Ecto neural progenitor cell (in vitro differentiated cells): Measurements from ENCODE around the gene ARID3A.

Experiments
- DNase-seq: peaks from one replicate; pipeline ENCODE4 v3.0.0-alpha.2; 2018; ENCODE audit warnings: low spot score

Gene ARID3A

GRCh38 chr19:892243-892893 is 33.5 kb upstream of the ARID3A start:
- DNase-seq: no peak

DNA sequence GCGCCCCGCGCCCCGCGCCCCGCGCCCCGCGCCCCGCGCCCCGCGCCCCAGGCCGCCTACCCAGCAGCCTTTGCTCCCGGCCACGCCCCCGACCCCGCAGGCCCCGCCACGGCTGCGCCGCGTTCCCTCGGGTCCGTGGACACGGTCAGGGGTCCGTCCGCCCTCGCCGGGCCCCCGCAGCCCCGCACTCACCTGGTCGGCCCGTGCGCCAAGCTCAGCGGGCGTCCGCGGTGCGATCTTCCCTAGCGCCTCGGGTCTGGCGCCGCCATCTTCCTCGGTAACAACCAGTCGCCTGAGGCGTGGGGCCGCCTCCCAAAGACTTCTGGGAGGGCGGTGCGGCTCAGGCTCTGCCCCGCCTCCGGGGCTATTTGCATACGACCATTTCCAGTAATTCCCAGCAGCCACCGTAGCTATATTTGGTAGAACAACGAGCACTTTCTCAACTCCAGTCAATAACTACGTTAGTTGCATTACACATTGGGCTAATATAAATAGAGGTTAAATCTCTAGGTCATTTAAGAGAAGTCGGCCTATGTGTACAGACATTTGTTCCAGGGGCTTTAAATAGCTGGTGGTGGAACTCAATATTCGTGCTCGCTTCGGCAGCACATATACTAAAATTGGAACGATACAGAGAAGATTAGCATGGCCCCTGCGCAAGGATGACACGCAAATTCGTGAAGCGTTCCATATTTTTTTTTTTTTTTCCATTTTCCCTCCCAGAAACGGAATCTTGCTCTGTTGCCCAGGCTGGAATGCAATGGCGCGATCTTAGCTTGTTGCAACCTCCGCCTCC is 32.7 kb upstream of the ARID3A start, which contains the start of the genes MED16 and RNU6-9:
TSS of gene MED16 (minus strand) at position 294 of the 796 bp plus-strand sequence. CDS start 2,056 bp downstream, outside the sequence.
TSS of gene RNU6-9 (plus strand) at position 591 of the 796 bp plus-strand sequence.
- DNase-seq: peak; percentile 95

DNA sequence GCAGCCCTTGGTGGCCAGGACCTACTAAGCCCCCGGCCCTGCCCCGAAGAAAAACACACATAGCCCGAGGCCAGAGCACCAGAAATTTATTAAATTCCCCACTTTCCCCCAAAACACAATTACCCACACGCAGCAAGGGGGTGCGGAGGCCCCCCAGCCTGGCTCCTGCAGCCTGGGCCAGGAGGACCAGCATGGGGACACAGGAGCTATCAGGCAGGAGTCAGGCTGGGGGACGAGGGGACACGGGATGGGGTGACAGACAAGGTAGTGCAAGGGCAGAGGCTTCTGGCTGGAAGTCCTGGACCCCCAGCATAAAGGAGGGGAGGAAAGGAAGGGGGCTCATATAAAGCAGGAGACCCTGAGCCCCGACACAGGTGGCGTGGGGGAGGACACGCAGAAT is 29.4 kb upstream of the ARID3A start:
- DNase-seq: no peak

GRCh38 chr19:896999-897398 is 28.8 kb upstream of the ARID3A start:
- DNase-seq: no peak

GRCh38 chr19:897442-898039 is 28.3 kb upstream of the ARID3A start:
- DNase-seq: no peak

GRCh38 chr19:898663-899062 is 27.2 kb upstream of the ARID3A start:
- DNase-seq: no peak

GRCh38 chr19:899336-900042 is 26.3 kb upstream of the ARID3A start:
- DNase-seq: no peak

- no peak for DNase-seq
Measured at GRCh38 chr19:900043-900301, 25.9 kb upstream of the ARID3A start.

- no peak for DNase-seq
Measured at GRCh38 chr19:900302-901111, 25.3 kb upstream of the ARID3A start.

DNA sequence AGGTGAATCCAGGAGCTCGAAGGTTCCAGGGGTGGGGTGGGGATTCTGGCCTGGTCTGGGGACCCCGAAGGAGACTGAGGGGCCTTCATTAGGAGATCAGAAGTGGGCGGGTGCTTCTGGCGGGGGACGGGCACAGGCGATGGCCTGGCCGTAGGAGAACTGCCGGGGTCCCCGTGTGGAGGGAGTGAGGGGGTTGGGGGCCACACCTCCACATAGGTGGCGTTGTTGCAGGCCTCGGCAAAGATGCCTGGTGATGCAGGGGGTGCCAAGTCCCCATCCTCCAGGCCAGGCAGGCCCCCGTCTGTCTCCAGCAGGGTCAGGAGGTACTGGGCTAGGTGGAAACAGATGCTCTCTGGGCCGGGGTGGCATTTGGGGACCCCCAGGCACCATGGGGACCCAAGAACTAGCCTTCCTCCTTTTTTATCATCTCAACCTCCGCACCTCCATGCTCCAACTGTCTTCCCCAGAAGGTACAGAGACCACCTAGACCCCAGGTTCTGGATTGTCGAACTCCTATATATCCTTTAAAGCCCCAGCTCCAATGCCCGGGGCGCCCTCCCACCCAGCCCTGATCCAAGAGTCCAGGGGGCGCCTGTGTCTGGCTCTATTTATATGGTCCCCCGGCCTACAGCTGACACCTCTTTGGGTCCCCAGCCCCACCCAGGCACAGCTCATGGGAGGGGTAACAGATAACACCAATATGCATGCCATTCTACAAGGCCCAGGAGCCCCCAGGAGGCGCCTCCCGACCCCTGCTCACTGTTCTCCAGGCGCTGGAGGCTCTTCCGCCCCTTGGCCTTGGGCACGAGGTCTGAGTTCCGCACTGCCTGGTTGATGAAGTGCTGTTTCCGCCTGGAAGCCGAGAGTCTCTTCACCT is 24.4 kb upstream of the ARID3A start:
- no peak for DNase-seq

GRCh38 chr19:902093-902370 is 23.8 kb upstream of the ARID3A start:
- DNase-seq: no peak

DNA sequence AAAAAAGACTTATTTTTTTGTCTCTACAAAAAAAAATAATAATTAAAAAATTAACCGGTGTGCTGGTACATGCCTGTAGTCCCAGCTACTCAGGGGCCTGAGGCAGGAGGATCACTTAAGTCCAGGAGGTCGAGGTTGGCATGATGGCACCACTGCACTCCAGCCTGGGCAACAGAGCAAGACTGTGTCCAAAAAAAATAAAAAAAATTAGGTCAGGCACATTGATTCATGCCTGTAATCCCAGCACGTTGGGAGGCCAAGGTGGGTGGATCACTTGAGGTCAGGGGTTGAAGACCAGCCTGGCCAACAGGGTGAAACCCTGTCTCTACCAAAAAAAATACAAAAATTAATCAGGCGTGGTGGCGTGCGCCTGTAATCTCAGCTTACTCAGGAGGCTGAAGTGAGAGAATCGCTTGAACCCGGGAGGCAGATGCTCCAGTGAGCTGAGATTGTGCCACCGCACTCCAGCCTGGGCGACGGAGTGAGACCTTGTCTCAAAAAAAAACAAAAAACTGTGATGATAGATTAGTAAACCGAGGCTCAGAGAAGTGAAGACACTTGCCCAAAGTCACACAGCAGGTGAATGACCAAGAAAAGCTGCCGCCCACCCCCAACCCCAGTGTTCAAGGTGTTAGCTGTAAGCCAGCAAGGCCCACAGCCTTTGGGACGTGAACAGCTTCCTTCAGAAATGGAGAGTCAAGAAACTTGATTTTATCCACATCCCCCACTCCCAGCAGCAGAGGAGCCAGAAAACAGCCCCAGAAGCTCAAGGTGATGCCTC is 23.2 kb upstream of the ARID3A start:
- no peak for DNase-seq

- peak; percentile 77 for DNase-seq
Measured at GRCh38 chr19:903266-903797, 22.5 kb upstream of the ARID3A start.

- DNase-seq: no peak
Measured at GRCh38 chr19:904545-904944, 21.3 kb upstream of the ARID3A start.

DNA sequence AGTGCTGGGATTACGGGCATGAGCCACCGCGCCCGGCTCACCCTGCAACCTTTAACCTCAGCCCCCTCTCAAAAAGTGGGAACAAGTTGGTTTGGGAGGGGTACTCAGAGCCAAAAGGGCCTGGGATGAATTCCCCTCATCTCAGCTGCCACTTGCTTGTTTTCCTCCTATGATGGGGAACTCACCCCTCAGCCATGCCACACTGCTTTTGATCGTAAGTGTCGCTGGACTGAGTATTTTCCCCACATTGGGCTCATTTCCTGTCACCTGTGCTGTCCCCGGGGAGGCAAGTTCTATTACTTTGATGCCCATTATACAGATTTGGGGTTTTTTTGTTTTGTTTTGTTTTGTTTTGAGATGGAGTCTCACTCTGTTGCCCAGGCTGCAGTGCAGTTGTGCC is 19.4 kb upstream of the ARID3A start:
- no peak for DNase-seq

DNA sequence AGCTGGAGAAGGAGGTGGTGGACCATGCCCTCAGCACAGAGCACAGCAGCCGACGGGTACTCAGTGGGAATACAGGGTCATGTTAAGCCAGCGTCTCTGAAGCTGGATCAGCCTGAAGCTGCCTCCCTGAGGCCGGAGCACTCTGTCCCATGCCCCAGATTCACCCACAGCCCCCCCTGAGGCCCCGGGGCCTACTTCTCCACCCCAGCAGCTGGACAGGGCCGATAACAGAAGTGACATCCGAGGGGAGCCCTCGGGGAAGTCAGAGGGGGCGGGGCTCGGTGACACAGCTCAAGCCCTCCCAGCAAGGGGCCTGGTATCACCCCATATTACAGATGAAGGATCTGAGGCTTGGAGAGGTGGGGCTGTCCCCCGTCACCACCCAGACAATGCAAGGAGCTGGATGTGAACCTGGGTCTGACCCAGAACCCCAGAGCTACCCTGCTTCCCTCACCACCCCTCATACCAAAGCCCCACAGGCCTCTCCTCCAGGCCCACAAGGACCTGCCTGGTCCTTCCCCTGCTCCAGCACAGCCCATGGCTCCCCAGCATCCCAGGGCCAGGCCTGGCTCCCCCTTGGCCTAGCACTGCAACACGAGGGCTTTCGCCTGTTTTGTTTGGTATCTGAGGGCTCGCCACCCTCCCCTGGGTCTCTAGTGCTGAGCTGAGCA is 18.5 kb upstream of the ARID3A start:
- DNase-seq: no peak

DNA sequence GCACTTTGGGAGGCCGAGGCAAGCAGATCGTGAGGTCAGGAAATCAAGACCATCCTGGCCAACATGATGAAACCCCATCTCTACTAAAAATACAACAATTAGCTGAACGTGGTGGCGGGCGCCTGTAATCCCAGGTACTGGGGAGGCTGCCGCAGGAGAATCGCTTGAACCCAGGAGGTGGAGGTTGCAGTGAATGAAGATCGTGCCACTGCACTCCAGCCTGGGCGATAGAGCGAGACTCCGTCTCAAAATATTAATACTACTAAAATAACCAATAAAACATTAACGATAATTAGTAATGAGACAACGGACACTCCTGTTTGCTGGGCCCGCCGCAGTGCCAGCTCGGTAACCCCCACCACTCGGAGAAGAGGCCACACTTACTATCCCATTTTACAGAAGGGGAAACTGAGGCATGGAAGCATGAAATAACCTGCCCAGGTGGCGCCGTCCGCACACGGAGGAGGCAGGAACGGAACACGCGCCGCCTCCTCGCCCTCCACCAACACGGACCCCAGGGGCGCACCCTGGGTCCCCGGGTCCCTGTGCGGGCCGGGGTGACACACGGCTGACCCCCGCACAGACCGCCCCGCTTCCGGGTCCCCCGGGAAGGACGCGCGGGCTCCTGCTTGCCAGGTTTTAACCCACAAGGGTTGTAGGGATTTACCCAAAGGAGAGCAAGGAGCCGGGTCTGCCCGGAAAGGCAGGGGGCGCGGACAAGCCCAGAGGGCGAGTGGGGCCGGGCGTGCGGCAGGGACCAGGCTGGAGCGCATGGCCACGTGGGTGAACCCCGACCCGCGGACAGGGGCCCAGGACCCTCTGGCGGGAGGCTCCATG is 14.4 kb upstream of the ARID3A start:
- no peak for DNase-seq
